GM21737 (cell line): ENCODE data around the gene RASA3.
"Not testable (repeated sequence)": the region's sequence is repeated elsewhere in the genome, so short reads cannot be mapped to it uniquely, and the experiment has no call there.

Experiments
- ATAC-seq: cut with Tn5 transposase; IDR thresholded peaks from one replicate; pipeline ENCODE4 v1.9.1; 2021; ENCODE audit warnings: mild to moderate bottlenecking, moderate library complexity; ENCODE audit not compliant: unreplicated experiment

RASA3 gene

DNA sequence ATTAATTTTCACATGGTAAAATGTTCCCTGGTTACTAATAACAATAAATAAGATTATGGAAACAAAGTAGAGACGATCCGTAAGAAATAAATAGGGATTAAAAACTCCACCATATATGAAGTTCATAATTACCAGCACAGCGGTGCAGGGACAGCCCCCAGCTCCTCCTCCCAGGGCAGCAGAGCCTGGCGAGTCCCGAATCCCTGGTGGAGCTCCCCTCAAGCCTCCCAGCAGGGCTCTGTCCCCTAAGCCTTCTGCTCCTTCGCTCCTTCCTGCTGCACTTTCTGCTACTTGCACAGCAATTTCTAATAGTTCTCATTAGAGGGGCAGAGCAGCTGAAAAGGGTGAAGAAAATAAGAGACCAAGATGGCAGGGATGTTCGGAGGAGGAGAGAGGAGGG is 43.6 kb downstream of the RASA3 start:
- no peak for ATAC-seq

DNA sequence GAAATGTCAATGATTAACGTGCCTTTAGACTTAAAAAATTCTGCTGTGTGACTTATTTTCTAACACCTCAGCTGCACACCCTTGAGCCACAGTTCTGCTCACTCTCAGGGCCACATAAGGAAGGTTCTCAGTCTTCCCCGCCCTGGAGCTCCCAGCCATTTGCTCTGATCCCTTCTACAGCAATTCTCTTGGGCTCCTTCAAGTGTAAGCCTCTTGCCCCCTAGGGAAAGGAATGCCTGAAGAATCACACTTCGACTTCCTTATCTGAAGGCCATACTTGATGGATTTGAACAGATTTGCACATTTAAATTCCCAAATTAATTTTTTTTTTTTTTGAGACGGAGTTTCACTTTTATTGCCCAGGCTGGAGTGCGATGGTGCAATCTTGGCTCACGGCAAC is 44.2 kb downstream of the RASA3 start:
- ATAC-seq: no peak

- no peak for ATAC-seq
These were observed 45.0 kb downstream of the RASA3 start for GRCh38 chr13:114087430-114087829.

DNA sequence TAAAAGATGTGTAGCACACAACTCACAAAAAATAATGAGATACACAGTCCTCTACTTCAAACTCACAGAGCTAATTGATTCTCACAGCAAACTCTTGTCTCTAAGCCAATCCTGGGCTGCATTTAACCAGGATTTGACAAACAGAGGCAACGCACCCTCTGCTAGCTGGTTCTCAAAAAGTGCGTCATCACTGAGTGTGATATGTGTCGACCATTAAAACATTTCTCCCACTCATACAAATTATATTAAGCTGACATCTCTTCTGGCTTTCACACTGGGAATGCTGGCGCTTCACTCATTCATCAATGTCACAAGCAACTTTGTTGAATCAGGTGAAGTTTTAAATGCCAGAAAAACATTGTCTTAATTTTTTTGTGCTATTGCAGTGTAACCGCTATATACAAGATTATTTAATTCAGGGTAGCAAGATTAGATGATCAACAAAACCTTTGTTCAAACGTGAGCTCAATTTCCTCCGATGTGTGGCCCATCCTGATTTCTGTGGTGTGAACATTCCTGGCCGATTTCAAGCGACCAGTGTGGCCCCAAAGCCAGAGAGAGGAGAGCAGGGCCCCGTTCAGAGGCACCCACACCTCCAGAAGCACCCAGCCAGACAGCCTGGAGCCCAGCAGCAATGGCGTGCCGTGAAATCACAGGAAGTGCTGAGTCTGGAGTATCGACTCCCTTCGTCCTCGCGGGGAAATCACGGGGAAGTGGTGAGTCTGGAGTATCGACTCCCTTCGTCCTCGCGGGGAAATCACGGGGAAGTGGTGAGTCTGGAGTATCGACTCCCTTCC is 49.4 kb downstream of the RASA3 start:
- no peak for ATAC-seq

DNA sequence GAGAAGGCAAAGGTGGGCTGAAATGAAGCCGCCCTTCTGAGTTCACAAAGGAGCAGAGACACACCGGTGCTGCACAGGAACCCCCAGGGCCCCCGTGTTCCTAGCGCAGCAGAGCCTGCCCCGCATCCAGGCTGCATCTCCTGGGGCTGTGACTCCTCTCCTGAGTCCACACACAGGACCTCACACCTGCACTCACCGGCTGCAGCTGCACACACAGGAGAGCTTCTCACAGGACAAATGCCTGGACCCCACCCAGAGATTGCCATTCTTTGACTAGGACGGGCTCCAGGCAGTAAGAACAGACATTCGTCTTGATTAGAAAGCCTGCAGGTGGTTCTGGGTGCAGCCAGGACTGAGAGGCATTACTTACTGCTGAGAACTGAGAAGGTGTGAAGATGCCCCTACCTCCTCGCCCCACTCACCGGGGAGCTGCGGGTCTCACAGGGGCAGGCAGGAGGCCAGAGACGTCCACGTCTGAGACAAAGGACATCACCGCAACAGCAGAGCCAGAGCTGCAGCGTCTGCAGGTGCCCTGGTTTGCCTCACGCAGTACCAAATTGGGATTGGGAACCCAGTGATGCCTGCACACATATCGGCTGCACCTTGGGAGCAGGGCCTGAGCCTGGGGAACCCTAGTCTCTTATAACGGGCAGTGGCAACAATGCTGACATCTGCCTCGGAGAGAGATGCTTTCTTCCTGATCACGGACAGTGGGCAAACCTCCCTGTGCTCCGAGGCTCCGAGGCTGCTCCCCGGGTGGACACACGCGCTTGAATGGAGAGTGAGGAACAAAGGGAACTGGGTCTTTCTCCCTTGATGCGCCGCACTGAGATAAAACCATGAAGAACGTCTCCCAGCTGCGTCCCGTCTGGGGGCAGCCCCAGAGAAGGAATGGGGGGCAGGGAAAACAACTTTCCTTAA is 50.4 kb downstream of the RASA3 start:
- no peak for ATAC-seq

GRCh38 chr13:114080739-114081561 is 51.5 kb downstream of the RASA3 start:
- ATAC-seq: no peak

DNA sequence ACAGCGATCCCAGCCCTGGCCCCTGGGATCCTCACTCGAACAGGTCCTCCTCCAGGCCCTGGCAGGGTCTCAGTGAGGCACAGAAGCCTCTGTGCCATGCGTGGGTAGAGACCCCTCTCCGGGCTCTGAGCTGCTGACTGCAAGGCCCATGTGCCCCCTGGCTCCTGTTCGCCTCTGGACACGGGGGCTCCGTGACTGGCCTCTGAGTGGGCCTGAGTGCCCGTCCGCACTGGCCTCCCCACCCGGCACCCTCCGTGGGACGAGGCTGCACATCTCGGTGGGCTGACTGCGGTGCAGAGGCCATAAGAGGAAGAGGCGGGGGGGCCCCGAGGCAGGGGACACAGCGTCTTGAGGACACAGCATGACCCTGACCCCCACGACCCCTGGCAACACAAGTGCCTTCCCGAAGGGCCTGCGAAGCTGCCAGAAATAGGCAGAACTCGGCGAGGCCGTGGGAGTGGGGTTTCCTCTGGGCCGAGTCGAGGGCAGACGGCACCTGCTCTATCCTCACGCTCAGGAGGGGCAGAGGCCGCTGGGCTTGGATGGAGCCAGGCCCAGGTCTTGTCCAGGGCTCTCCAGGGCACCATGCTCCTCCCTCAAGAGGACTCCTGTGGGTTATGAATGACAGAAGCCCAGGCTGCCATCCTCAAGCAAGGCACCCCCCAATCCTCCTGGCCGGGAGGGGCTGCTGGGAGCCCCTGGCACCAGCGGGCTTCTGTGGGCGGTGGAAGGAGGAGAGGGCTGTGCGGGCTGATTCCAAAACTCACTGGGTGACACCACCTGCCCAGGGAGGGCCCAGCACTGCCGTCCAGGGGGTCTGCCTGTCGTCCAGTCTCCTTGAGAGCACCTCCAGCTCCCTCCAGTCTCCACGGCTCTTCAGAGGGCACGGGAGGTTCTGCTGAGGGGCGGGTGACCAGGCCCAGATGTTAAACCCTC is 52.6 kb downstream of the RASA3 start:
- ATAC-seq: no peak

DNA sequence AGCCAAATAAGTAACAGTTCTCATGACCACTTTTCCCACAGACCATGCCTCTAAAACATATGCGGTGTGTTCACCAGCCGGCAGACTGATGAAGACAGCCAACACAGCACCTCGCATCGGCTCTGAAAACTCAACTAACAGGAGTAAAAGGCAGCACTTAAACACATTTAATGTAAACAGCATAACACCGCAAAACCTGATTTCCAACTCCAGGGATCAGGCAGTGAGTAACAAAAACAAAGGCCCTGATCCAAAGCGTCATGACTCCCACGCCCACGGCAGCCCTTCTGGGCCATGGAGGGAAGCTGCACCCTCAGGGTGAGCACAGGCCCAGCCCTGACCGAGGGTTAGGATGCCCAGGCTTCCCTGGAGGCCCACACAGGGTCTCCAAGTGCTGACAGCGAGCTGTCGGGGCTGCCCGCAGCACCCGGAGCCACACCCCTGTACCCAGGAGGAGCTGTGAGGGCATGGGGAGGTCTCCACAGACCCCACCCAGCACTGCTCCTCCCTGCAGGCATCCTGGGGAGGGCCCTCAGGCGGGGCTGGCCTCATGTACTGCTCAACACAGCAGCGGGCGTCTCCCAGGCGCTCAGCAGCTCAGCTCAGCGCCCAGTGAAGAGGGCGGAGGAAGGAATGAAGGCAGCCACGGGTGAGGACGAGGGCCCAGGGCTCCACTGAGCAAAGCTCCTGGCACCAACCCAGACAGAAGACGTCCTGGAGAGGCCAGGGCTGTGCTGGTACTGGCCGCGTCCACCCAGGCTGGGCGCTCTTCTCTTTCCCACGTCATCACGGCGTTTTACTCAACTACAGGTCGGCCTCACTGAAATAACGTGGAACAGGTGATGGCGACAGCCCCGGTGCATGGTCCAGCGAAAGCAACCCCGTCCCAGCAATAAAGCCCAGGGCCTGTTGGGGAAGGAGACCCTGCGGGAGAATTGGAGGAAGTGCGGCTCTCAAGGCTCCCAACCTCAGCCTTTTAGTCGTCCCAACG is 53.7 kb downstream of the RASA3 start:
- no peak for ATAC-seq

DNA sequence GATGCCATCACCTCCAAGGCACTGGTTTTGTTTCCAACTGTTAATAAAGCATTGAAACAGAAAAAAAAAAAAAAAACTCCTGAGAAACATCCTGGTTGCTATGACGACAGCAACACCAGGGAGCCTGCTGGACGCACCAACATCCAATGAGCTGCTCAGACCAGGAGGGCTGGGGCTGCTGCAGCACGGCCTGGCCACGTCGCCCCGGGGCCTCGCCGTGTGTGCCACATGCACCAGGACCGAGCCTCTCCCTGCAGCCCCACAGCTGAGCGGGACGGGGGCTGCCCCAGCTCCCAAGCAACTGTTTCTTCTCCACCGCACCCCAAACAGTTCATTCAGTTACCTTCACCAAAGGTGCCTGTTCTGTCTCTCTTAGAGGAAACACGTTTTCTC is 54.5 kb downstream of the RASA3 start:
- no peak for ATAC-seq

- no peak for ATAC-seq
These were observed 55.1 kb downstream of the RASA3 start for GRCh38 chr13:114077099-114077932.

DNA sequence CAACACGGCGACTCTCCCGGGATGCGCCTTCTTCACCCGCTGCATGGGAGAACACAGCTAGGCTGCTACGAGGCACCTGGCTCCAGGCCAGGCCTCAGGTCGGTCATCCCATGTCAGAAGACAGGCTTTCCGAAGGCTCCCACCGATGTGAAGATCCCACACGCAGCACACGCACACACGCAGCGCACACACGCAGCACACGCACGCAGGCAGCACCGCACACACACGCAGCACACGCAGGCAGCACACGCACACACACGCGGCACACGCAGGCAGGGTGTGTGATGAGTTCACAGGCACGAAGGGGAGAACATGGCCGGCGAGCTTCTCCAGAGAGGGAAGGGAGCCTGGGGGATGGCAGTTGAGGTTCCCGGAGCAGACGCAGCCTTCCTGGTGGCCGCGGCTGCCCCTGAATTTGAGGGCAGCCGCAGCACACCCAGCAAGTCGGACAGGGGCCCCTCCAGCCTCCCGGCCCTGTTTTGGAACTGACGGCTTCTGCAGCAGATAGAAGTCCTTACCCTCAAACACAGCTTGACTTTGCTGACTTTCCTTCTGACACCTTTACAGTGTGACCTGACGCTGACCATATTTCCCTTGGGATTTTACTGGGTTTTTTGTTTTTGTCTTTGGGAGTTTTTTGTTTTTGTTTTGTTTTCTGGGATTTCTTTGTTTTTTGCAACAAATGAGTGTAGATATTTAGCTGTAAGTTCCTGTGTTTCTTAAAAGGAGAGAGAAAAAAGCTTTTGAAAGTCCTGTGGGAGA is 55.9 kb downstream of the RASA3 start:
- no peak for ATAC-seq

- not testable (repeated sequence) for ATAC-seq
These were observed 56.6 kb downstream of the RASA3 start for GRCh38 chr13:114075811-114076210.

DNA sequence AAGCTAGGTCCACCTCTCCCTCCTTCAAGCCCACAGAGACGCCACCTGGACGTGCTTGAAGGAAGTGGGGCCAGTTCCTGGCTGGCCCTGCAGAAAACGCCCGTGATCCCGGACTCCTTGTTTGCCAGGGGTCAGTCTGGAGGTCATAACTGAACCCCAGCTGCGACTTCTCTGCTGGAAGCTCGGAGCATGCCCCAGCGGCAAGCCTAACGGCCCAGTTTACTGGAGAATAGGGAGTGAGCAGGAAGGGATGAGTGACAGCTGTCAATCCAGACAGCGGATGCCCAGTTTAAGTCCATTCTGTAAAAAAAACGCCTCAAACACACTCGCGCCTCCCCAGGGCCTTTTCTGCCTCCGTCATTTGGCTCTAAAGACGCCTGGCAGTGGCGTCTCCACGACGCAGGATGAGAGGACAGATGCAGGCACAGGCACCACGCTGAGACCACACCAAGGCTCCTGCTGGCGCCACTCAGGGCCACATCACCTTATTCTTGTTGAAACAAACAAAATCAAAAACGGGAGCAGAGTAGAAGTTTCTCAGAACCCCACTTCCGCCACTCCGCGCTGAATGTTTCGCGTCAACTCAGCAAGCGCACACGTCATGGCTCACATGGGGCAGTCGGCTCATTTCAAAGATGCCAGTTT is 57.6 kb downstream of the RASA3 start:
- no peak for ATAC-seq

DNA sequence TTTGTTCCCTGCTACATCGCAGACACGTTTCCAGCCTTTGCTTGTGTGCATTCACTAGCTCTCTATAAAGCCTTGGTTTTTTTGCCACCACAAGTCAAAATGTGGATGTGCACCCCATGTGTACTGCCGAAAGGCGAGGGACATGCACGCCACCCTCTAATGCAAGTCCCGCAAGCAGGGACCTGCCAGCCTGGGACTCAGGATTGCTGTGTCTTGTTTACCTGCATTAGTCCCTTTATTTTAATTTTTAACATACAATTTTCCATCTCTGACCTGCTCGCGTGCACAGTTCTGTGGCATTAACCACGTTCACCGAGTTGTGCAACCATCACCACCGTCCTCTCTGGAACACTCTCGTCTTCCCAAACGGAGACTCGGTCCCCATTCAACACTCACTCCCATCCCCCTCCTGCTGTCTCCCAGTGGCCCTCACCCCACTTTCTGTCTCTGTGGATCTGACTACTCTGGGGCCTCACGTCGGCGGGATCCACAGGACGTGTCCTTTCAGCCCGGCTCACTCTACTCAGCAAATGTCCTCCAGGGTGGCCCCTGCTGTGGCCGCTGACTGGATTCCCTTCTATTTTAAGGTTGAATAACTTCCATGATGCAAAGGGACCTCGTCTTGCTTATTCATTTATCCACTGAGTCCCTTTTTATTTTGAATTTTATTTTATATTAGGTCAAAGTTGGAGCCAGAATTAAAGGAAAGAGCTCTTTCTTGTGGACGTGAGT is 58.4 kb downstream of the RASA3 start:
- no peak for ATAC-seq

DNA sequence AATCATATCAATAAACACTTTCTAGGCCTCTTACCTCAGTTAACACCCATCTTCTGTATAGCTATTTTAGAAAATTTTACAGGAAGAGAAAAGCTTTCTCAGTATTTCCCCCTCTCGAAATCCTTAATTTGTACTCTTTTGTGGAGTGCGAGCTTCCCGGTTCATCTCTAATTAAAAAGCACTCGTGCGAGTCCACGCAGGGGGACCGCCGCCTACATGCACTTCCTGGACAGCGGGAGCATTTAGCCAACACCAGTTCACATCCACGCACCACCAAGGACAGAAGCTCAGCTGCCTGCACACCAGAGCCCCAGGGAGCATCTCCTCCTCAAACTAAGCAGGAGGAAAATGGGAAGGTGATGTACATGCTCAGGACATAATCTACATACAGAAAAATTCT is 60.0 kb downstream of the RASA3 start:
- no peak for ATAC-seq

- ATAC-seq: no peak
These were observed 60.4 kb downstream of the RASA3 start for GRCh38 chr13:114071991-114072390.
